Transverse colon (tissue), 3 donors: ENCODE results near the gene PANK3.

Experiments
- EP300 ChIP-seq: sonication (generic); formaldehyde crosslinking; IDR thresholded peaks from one replicate; pipeline ENCODE4 v1.6.1; 2017; ENCODE audit warnings: antibody characterized with exemption, low read depth
- POLR2AphosphoS5 ChIP-seq, 3 donors: sonication (generic); formaldehyde crosslinking; IDR thresholded peaks; one replicate each; pipeline ENCODE4 v1.6.1; 2016; ENCODE audit warnings: antibody characterized with exemption in 3 of 3

DNA sequence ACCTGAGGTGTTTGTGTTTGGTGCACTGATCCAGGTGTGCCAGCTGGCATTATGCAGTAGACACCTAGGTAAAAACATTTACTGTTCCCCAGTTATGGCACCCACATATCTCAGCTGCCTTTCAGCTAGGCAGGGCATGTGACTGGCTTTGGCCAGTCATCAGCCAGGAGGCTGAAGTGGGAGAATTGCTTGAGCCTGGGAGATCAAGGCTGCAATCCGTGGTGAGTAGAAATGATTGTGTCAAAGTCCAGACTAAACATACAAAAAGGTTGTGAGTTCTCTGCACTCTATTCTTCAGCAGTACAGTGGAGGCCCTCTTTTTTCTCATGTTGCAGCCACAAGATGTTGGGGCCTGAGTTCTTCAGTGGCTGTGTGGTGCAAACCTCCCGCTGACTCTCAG is 53.3 kb downstream of the PANK3 start:
- TF ChIP-seq EP300 (no peak), POLR2AphosphoS5 (IDR thresholded peaks at IDR 0.05) (no peak)
